Measurements from ENCODE around the gene FRAS1.

- no peak for TF ChIP-seq CTCF (IDR thresholded peaks at IDR 0.05; ENCODE audit: borderline replicate concordance, extremely low read depth, low read length, poor library complexity, severe bottlenecking)
- TF ChIP-seq EZH2 (IDR thresholded peaks at IDR 0.05; ENCODE audit: borderline replicate concordance, low read depth, low read length, severe bottlenecking), result no peak
Measured at GRCh38 chr4:78293348-78293747, 236.2 kb downstream of the FRAS1 start.

Data from DND-41 (cell line).